Effector memory CD8-positive, alpha-beta T cell (primary cell): ENCODE results near the gene ZNF804A.

ENCODE experiments used
- ATAC-seq: fragments of 150-1000 bp; cut with Tn5 transposase; replicated peaks from 2 replicates; pipeline ENCODE4 v1.10.0; 2021; ENCODE audit warnings: mild to moderate bottlenecking, moderate library complexity
- DNase-seq, 3 experiments: peaks; one replicate each; pipeline ENCODE4 v3.0.0; 2021
- H3K27ac Mint-ChIP-seq, 2 donors: one replicate each; pipeline ENCODE4 v1.8.0; 2022; ENCODE audit warnings: mild to moderate bottlenecking in 2 of 2, mixed read lengths in 2 of 2, moderate library complexity in 2 of 2
- H3K27me3 Mint-ChIP-seq, 2 donors: one replicate each; pipeline ENCODE4 v1.8.0; 2022; ENCODE audit warnings: mixed read lengths in 2 of 2
- H3K36me3 Mint-ChIP-seq: one replicate; pipeline ENCODE4 v1.8.0; 2022; ENCODE audit warnings: mild to moderate bottlenecking, moderate library complexity, mixed read lengths; ENCODE audit not compliant: insufficient read depth
- H3K4me1 Mint-ChIP-seq, 2 donors: one replicate each; pipeline ENCODE4 v1.8.0; 2022; ENCODE audit warnings: low read depth in 2 of 2, mixed read lengths in 2 of 2
- H3K4me3 Mint-ChIP-seq, 2 donors: one replicate each; pipeline ENCODE4 v1.8.0; 2022; ENCODE audit warnings: mild to moderate bottlenecking in 2 of 2, mixed read lengths in 2 of 2, moderate library complexity in 2 of 2
- H3K9me3 Mint-ChIP-seq, 2 donors: one replicate each; pipeline ENCODE4 v1.8.0; 2022; ENCODE audit warnings: mixed read lengths in 2 of 2

Gene ZNF804A

GRCh38 chr2:184906709-184907108 is 308.4 kb downstream of the ZNF804A start:
- Mint-ChIP-seq H3K4me3 (no peak overlapping the region), H3K4me1 (no peaks in the 10 kb centered on the region), H3K36me3 (no peaks in the 10 kb centered on the region), H3K9me3 (peaks cover 0 to 4% of the 10 kb centered on the region in 2 donors), H3K27ac (no peak overlapping the region), H3K27me3 (no peaks in the 10 kb centered on the region)
- DNase-seq (no peak), ATAC-seq (no peak)

- Mint-ChIP-seq H3K27ac (no peak overlapping the region), H3K36me3 (no peaks in the 10 kb centered on the region), H3K4me3 (no peak overlapping the region), H3K9me3 (peaks cover 0 to 7% of the 10 kb centered on the region in 2 donors), H3K27me3 (no peaks in the 10 kb centered on the region), H3K4me1 (no peaks in the 10 kb centered on the region)
- no peak for DNase-seq
- ATAC-seq: no peak
These were observed 310.6 kb downstream of the ZNF804A start for GRCh38 chr2:184908966-184909365.

- H3K27me3 Mint-ChIP-seq: no peaks in the 10 kb centered on the region
- no peak for ATAC-seq
- no peaks in the 10 kb centered on the region for H3K36me3 Mint-ChIP-seq
- H3K9me3 Mint-ChIP-seq: peaks cover 11% of the 10 kb centered on the region in 2 donors
- no peak for DNase-seq
- H3K4me3 Mint-ChIP-seq: no peak overlapping the region
- H3K27ac Mint-ChIP-seq: no peak overlapping the region
- no peaks in the 10 kb centered on the region for H3K4me1 Mint-ChIP-seq
These were observed 322.2 kb downstream of the ZNF804A start for GRCh38 chr2:184920451-184920965.

- no peaks in the 10 kb centered on the region for H3K36me3 Mint-ChIP-seq
- DNase-seq (no peak), ATAC-seq (no peak)
- H3K4me3 Mint-ChIP-seq: no peak overlapping the region
- H3K9me3 Mint-ChIP-seq: peaks cover 15 to 23% of the 10 kb centered on the region in 2 donors
- H3K4me1 Mint-ChIP-seq: no peaks in the 10 kb centered on the region
- H3K27me3 Mint-ChIP-seq: no peaks in the 10 kb centered on the region
- no peak overlapping the region for H3K27ac Mint-ChIP-seq
These were observed 323.3 kb downstream of the ZNF804A start for GRCh38 chr2:184921676-184922075.

GRCh38 chr2:184923751-184924150 is 325.4 kb downstream of the ZNF804A start:
- no peaks in the 10 kb centered on the region for H3K4me1 Mint-ChIP-seq
- no peak overlapping the region for H3K4me3 Mint-ChIP-seq
- ATAC-seq (no peak), DNase-seq (no peak)
- no peak overlapping the region for H3K27ac Mint-ChIP-seq
- no peaks in the 10 kb centered on the region for H3K27me3 Mint-ChIP-seq
- H3K9me3 Mint-ChIP-seq: peaks cover 18 to 32% of the 10 kb centered on the region in 2 donors
- H3K36me3 Mint-ChIP-seq: no peaks in the 10 kb centered on the region

- Mint-ChIP-seq H3K27me3 (no peaks in the 10 kb centered on the region), H3K4me3 (no peak overlapping the region), H3K27ac (no peak overlapping the region), H3K4me1 (no peaks in the 10 kb centered on the region), H3K9me3 (peaks cover 16 to 36% of the 10 kb centered on the region in 2 donors), H3K36me3 (no peaks in the 10 kb centered on the region)
- no peak for DNase-seq
- ATAC-seq: no peak
These were observed 328.7 kb downstream of the ZNF804A start for GRCh38 chr2:184927040-184927439.

GRCh38 chr2:184936761-184937160 is 338.4 kb downstream of the ZNF804A start:
- no peaks in the 10 kb centered on the region for H3K4me1 Mint-ChIP-seq
- H3K36me3 Mint-ChIP-seq: no peaks in the 10 kb centered on the region
- H3K27me3 Mint-ChIP-seq: no peaks in the 10 kb centered on the region
- H3K27ac Mint-ChIP-seq: no peak overlapping the region
- DNase-seq (no peak), ATAC-seq (no peak)
- no peak overlapping the region for H3K4me3 Mint-ChIP-seq
- peaks cover 11 to 26% of the 10 kb centered on the region in 2 donors for H3K9me3 Mint-ChIP-seq

- no peaks in the 10 kb centered on the region for H3K36me3 Mint-ChIP-seq
- H3K27ac Mint-ChIP-seq: no peak overlapping the region
- no peak for ATAC-seq
- no peaks in the 10 kb centered on the region for H3K4me1 Mint-ChIP-seq
- no peak for DNase-seq
- no peak overlapping the region for H3K4me3 Mint-ChIP-seq
- H3K9me3 Mint-ChIP-seq: peaks cover 6 to 23% of the 10 kb centered on the region in 2 donors
- no peaks in the 10 kb centered on the region for H3K27me3 Mint-ChIP-seq
These were observed 340.1 kb downstream of the ZNF804A start for GRCh38 chr2:184938221-184938985.

- DNase-seq: no peak
- Mint-ChIP-seq H3K9me3 (peaks cover 0 to 14% of the 10 kb centered on the region in 2 donors), H3K4me3 (no peak overlapping the region), H3K27ac (no peak overlapping the region), H3K4me1 (no peaks in the 10 kb centered on the region), H3K36me3 (no peaks in the 10 kb centered on the region), H3K27me3 (no peaks in the 10 kb centered on the region)
- no peak for ATAC-seq
These were observed 347.0 kb downstream of the ZNF804A start for GRCh38 chr2:184945326-184945725.

- Mint-ChIP-seq H3K36me3 (no peaks in the 10 kb centered on the region), H3K4me3 (no peak overlapping the region), H3K27ac (no peak overlapping the region), H3K4me1 (no peaks in the 10 kb centered on the region), H3K9me3 (peaks cover 0 to 14% of the 10 kb centered on the region in 2 donors), H3K27me3 (no peaks in the 10 kb centered on the region)
- DNase-seq (no peak), ATAC-seq (no peak)
These were observed 347.5 kb downstream of the ZNF804A start for GRCh38 chr2:184945824-184946223.

DNA sequence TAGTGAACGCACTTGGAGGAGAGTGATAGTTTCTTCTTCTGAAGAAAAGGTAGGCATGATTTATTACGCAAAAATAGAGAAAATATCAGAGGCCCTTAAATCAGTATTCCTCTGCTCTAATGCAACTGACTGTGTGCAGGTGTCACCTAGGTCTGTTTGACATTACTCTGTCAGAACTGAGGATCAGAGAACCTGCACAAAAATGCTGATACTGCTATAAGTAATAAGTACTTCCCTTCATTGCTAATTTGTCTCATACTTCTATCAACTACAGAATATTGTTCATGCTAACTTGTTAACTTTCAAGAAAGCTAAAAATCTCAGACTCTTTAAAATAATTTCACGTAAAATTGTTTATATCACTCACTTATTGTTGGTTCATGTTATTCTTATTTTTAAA is 358.5 kb downstream of the ZNF804A start:
- Mint-ChIP-seq H3K9me3 (peaks cover 2 to 12% of the 10 kb centered on the region in 2 donors), H3K27me3 (no peaks in the 10 kb centered on the region), H3K27ac (no peak overlapping the region), H3K4me3 (no peak overlapping the region), H3K36me3 (no peaks in the 10 kb centered on the region), H3K4me1 (no peaks in the 10 kb centered on the region)
- DNase-seq: no peak
- ATAC-seq: no peak

DNA sequence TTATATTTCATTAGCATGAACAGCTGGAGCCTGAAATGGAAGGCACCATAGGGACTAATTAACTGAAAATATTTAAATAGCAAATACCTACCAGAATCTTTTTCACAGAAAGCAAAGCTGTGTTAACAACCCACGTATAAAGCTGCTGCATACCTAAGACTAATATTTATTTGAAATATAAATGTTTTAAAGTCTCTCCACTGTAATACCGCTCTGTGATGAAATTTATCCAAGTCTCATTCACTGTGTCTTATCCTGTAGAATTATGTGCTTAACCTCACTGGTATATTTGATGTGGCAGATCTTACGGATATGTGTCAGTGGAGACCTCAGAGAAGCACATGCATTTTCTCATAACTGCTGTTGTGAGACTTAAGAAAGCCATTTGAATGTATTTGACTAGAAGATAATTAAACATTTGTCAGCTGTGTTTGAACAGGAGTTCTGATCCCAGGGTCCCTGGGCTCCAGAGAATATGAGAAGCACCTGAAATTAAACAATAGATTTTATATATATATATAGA is 373.3 kb downstream of the ZNF804A start:
- ATAC-seq (no peak), DNase-seq (no peak)
- Mint-ChIP-seq H3K27me3 (no peaks in the 10 kb centered on the region), H3K36me3 (no peaks in the 10 kb centered on the region), H3K9me3 (no peaks in the 10 kb centered on the region), H3K27ac (no peak overlapping the region), H3K4me1 (no peaks in the 10 kb centered on the region), H3K4me3 (no peak overlapping the region)
